CD4-positive, alpha-beta T cell treated with Interleukin-15 for 1 hour (primary cell): ENCODE results near the gene DERL2.

Experiments used
- DNase-seq: peaks from one replicate; pipeline ENCODE4 v3.0.0-alpha.2; 2020

Gene DERL2

GRCh38 chr17:5485270-5486205 lies at the start of gene DERL2:
TSS of gene DERL2 (minus strand) at chr17:5486178. CDS start at chr17:5486161, 17 bp downstream.
- DNase-seq, result no peak

GRCh38 chr17:5535436-5535835 lies 49.5 kb upstream of the DERL2 start:
- no peak for DNase-seq

GRCh38 chr17:5533486-5534315 lies 47.7 kb upstream of the DERL2 start:
- no peak for DNase-seq

DNA sequence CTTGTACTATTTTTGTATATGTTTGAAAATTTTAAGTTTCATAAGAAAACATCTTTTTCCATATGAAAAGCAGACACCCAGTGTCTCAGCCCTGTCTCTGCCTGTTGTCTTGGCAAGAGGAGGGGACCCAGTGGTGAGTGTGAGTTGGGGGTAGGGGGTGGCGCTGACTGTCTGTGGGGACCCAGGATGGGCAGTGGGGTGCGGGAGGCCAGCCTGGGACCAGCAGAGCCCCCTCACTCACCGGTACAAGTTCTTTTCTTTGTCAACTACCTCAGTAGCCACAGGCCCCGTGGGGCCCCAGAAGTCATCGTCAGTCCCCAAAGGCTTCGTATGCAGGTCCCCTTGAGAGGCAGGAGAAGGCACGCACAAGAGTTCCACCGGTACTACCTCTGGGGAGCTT lies 46.6 kb upstream of the DERL2 start:
- DNase-seq, result no peak

GRCh38 chr17:5531085-5531418 lies 45.1 kb upstream of the DERL2 start:
- DNase-seq, result no peak

GRCh38 chr17:5530265-5531084 lies 44.5 kb upstream of the DERL2 start:
- DNase-seq, result no peak

GRCh38 chr17:5527601-5528250 lies 41.7 kb upstream of the DERL2 start:
- DNase-seq, result no peak

DNA sequence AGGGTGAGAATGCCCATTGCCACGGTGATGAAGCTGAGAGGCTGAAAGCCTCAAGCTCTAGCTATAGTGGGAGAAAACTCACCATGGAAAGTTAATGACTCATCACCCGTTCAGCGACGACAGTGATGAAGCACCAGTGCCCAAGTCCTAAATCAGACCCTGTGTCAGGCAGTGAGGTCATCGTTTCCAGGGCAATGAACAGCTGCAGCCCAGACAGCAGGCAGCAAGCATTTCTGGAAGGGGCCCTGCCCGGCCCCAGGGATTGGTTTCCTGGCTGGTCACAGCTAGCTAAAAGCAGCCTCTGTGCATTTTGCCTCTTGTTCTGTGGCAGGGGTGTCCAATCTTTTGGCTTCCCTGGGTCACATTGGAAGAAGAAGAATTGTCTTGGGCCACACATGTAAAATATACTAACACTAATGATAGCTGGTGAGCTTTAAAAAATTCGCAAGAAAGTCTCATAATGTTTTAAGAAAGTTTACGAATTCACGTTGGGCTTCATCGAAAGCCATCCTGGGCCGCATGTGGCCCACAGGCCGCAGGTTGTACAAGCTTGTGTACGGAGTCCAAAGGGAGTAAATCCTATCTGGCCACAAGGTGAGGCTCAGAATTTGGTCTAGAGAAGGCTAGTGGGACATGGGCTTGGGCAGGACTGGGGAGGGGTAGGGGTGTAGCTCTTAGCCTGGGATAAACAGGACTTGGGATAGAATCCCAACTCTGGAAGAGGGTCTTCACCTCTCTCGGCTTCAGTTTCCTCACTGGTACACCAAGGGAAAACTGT lies 41.0 kb upstream of the DERL2 start:
- no peak for DNase-seq

DNA sequence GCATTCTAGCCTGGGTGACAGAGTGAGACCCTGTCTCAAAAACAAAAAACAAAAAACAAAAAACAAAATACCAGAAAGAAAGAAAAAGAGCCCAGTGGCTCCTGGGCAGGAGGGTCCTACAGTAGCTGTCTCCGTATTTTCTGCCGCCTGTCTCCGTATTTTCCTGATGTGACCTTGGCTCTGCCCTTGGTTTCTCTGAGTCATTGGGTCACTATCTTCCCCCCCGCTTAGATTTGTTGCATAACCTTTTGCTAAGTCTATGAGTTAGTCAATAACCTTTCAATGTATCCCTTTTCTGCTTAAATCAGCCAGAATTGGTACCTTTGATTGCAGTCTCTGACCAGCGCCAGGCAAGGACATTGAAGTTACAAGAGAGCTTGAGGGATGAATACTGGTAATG lies 37.3 kb upstream of the DERL2 start:
- no peak for DNase-seq

DNA sequence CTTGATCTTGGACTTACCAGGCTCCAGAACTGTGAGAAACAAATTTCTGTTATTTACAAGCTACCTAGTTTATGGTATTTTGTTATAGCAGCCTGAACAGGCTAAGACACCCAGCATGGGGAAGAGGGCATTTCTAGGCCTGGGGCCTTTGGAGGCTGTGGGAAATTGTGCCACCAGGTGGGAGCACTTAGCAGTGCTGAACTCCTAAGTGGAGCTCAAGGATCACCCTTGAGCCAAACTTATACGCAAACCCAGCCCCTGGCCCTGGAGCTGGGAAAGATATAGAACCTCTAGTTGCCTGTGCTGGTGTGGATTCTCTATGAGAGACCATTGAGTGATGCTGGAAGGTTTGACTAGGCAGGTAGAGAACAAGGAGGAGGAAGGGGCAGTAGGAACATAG lies 36.5 kb upstream of the DERL2 start:
- no peak for DNase-seq

DNA sequence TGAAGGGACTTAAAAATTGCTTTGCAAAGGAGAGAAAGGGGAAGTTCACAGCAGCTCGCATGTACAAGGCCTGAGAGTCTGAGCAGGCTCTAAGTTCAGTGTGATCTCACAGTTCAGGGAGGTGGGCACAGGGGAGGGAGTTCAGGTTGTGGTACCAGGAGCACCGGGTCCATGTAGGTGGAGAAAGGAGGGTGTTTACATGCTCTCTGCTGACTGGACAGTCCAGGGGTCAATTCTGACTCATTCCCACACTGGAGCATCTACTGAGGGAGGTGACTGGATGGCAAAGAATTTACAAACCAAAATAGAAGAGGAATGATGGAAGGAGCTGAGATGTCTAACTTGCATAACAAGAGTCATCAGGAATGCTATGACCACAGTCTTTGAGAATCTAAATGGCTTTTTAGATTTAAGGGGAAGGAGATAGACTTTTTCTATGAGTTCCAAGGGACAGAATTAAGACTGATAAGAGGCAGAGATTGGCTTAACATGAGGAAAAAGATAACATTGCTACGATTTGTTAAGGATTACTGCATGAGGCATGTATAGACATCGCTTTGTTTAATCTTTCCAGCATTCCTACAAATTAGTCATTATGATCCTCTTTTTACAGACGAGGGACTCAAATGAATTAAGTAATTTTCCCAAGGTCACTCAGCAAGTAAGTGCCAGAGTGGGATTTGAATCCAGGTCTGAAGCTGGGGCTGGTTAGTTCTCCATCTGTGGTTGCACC lies 30.2 kb upstream of the DERL2 start:
- DNase-seq, result no peak

GRCh38 chr17:5514976-5515375 lies 29.0 kb upstream of the DERL2 start:
- no peak for DNase-seq

GRCh38 chr17:5513628-5514027 lies 27.6 kb upstream of the DERL2 start:
- DNase-seq, result no peak

DNA sequence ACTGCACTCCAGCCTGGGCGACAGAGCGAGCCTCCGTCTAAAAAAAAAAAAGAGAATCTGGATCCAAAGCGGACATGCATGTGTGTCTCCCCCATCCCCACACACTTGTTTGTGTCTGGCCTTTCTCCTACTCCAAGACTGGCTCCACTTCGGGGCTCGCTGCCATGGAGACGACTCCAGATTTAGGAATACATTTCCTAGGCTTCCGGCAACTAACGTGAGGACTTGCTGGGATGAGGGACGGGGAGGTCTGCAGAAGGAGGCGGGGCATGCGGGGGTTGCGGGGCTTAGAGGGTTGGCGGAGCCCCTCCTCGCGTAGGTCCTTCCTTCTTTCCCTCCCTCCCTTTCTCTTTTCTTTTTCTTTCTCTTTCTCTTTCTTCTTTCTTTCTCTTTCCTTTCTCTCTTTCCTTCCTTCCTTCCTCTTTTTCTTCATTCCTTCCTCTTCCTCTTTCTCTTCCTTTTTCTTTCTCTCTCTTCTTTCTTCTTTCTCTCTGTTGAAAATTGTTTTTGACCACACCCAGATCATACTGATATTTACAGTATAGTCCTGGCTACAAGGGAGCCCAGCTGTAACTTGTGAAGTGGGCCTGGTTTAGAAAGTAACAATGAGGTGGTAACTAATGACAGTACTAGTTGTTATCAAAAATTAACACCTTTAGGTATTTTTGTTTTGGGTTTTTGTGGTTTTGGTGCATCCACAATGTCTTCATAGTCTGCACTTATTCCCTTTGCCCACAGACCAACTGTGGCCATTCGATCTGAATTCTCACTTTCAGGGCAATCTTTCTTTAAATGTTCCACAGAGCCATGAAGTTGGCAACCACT lies 25.6 kb upstream of the DERL2 start:
- no peak for DNase-seq

DNA sequence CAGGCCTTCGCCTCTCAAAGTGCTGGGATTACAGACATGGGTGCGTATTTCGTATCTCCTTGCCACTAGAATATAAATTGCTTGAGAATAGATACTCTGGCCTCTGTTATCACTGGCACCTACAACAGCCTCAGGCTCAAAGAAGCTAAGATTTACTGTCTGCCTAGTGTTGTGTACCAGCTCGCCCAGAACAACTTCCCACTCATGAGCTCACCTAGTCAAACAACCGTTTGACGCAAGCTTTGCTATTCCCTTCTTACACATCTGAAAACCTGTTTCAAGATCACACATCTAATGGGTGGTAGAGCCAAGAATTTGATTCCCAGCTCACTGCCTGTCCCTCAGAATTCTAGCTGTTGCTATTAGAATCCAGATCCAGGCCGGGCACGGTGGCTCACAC lies 24.8 kb upstream of the DERL2 start:
- DNase-seq, result no peak

DNA sequence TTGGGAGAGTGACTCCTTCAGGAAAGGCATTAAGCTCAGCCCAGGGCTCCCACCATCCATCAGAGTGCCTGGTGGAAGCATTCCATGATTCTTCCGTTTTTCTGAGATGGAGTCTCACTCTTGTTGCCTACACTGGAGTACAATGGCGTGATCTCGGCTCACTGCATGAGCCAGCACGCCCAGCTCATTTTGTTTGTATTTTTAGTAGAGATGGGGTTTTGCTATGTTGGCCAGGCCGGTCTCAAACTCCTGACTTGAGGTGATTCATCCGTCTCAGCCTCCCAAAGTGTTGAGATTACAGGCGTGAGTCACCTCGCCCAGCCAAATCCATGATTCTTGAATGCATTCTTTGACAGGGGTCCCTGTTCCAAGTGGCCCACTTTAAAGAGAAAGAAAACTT lies 23.5 kb upstream of the DERL2 start:
- no peak for DNase-seq

- DNase-seq, result no peak
Observed at GRCh38 chr17:5508810-5509209, 22.8 kb upstream of the DERL2 start.

- DNase-seq, result no peak
Observed at GRCh38 chr17:5506307-5506706, 20.3 kb upstream of the DERL2 start.

DNA sequence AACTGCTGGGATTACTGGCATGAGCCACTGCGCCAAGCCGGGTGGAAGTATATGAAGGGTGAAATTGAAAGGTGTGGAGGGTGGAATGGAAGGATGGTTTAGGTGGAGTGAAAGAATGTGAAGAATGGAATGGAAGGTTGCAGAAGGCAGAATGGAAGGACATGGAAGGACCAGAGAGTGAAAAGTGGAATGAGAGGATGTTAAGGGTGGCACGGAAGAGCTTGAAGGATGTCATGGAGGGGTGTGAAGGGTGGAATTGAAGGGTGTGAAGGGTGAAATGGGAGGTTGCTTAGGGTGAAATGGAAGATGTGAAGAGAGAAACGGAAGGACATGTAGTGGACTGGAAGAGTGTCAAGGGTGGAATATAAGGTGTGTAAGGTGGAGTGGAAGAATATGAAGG lies 16.6 kb upstream of the DERL2 start:
- DNase-seq, result no peak

DNA sequence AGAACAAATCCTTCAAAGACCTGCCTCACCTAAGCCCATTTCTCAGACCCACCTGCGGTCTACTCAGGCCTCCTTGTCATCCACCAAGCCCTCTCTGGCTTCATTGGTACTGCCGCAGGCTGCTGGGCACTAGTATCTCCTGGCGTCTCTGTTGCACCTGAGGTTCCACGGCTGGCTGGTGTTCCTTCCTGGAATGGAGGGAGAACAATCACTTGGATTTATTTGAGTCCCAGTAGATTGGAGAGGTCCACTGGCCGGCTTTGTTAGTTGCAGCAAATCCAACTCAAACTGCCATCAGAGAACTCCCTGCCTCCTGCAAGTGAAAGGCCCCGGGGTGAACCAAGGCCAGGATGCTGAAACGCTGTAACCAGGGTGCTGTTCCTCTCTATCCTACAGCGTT lies 15.7 kb upstream of the DERL2 start:
- DNase-seq, result no peak
